ENCODE results near the gene MYOZ2. TPM values are rescaled to one million over a fixed set of nuclear protein-coding genes. Genes with fewer than 3 reads are reported as not detected.
A peak's percentile ranks its signal among the peaks of the same experiment; 100 is the strongest.
"Not testable (repeated sequence)": the region's sequence is repeated elsewhere in the genome, so short reads cannot be mapped to it uniquely, and the experiment has no call there.

MYOZ2 gene
- total RNA-seq, 1 experiment from 2014 or later: not detected

DNA sequence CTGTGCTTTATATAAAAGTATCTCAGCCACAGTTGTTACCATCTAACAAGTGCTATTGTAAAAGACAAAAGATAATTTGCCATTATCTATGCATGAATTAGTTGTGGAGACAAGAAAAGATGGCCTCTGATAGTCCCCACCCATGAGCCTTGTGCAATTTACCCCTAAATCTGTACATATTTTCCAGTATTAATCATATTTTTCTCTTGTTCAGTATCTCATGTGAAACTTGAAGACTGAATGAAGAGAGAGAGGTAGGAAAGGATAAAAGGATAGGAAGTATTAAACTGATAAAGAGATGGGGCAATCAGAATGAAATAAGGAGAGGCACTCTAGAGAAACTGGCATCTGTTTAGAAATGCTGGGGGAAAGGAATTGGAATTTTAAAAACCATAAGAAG, 3.7 kb downstream of the MYOZ2 start:
- Mint-ChIP-seq H3K27ac (ENCODE audit: low read depth, unreplicated experiment) (peak overlapping the region; percentile 27), H3K27me3 (ENCODE audit: insufficient read depth, unreplicated experiment) (no peaks in the 10 kb centered on the region), H3K4me1 (ENCODE audit: insufficient read depth, unreplicated experiment) (peaks cover 23% of the 10 kb centered on the region), H3K4me3 (ENCODE audit: unreplicated experiment) (no peak overlapping the region), H3K9me3 (ENCODE audit: unreplicated experiment) (no peaks in the 10 kb centered on the region), H3K36me3 (ENCODE audit: insufficient read depth, unreplicated experiment) (no peaks in the 10 kb centered on the region)
- CTCF ChIA-PET: no interaction called here
- intact Hi-C loops (cut with micrococcal nuclease): loop anchor here (1.0 kb wide), 1 partner anchor 63 kb away; no protein-coding TSS in a partner anchor
- TF ChIP-seq, protein P1, sequence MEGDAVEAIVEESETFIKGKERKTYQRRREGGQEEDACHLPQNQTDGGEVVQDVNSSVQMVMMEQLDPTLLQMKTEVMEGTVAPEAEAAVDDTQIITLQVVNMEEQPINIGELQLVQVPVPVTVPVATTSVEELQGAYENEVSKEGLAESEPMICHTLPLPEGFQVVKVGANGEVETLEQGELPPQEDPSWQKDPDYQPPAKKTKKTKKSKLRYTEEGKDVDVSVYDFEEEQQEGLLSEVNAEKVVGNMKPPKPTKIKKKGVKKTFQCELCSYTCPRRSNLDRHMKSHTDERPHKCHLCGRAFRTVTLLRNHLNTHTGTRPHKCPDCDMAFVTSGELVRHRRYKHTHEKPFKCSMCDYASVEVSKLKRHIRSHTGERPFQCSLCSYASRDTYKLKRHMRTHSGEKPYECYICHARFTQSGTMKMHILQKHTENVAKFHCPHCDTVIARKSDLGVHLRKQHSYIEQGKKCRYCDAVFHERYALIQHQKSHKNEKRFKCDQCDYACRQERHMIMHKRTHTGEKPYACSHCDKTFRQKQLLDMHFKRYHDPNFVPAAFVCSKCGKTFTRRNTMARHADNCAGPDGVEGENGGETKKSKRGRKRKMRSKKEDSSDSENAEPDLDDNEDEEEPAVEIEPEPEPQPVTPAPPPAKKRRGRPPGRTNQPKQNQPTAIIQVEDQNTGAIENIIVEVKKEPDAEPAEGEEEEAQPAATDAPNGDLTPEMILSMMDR (IDR thresholded peaks at IDR 0.05; ENCODE audit: unreplicated experiment): no peak
- no TSS peak for BruUV-seq (replicated peaks)
- peak; percentile 8 for DNase-seq (ENCODE audit: unreplicated experiment)
- POLR2A ChIA-PET: interaction anchor here (0.6 to 1.6 kb wide), 3 partner anchors 17 to 68 kb away, joined by 3 to 4 read pairs (median 4); no protein-coding TSS in a partner anchor

DNA sequence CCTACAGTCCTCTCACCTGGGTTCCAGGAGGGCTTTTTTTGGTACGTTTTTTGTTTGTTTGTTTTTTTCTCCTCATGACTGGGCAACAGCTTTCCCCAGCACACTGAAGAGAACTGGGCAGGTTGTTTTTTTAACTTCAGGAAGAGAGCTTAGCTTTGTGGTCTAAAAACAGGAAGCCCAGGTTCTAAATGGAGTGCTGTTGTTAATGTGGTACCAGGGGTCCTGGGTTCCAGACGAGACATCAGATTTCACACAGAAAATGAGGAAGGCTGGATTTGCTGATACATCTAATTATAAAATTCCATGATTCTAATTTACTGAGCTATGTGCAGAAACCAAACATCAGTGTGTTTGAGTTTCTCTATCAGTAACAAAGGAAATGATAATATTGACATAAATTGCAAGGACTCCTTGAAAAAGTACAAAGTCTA, 4.2 kb downstream of the MYOZ2 start:
- POLR2A ChIA-PET: interaction anchor here (0.6 to 1.6 kb wide), 3 partner anchors 16 to 69 kb away, joined by 3 to 4 read pairs (median 4); no protein-coding TSS in a partner anchor
- H3K27me3 Mint-ChIP-seq (ENCODE audit: insufficient read depth, unreplicated experiment): no peaks in the 10 kb centered on the region
- H3K4me3 Mint-ChIP-seq (ENCODE audit: unreplicated experiment): no peak overlapping the region
- TF ChIP-seq, protein P1 (IDR thresholded peaks at IDR 0.05; ENCODE audit: unreplicated experiment): no peak
- CTCF ChIA-PET: interaction anchor here (0.6 to 0.9 kb wide), 3 partner anchors 50 to 391 kb away, joined by 3 to 5 read pairs (median 3); no protein-coding TSS in a partner anchor
- no peaks in the 10 kb centered on the region for H3K9me3 Mint-ChIP-seq (ENCODE audit: unreplicated experiment)
- intact Hi-C loops (cut with micrococcal nuclease): loop anchor here (1.0 kb wide), 1 partner anchor 62 kb away; no protein-coding TSS in a partner anchor
- H3K27ac Mint-ChIP-seq (ENCODE audit: low read depth, unreplicated experiment): peak overlapping the region; percentile 27
- H3K36me3 Mint-ChIP-seq (ENCODE audit: insufficient read depth, unreplicated experiment): no peaks in the 10 kb centered on the region
- BruUV-seq (replicated peaks): no TSS peak
- H3K4me1 Mint-ChIP-seq (ENCODE audit: insufficient read depth, unreplicated experiment): peaks cover 23% of the 10 kb centered on the region
- DNase-seq (ENCODE audit: unreplicated experiment): no peak

GRCh38 chr4:119141283-119141682, 5.7 kb downstream of the MYOZ2 start:
- DNase-seq (ENCODE audit: unreplicated experiment); H3K27me3 Mint-ChIP-seq (ENCODE audit: insufficient read depth, unreplicated experiment); H3K27ac Mint-ChIP-seq (ENCODE audit: low read depth, unreplicated experiment); BruUV-seq (replicated peaks); intact Hi-C loops (cut with micrococcal nuclease); H3K9me3 Mint-ChIP-seq (ENCODE audit: unreplicated experiment); H3K36me3 Mint-ChIP-seq (ENCODE audit: insufficient read depth, unreplicated experiment); H3K4me3 Mint-ChIP-seq (ENCODE audit: unreplicated experiment): not testable (repeated sequence)
- POLR2A ChIA-PET: interaction anchor here (0.5 kb wide), 1 partner anchor 44 kb away, joined by 4 read pairs; no protein-coding TSS in a partner anchor
- H3K4me1 Mint-ChIP-seq (ENCODE audit: insufficient read depth, unreplicated experiment): peaks cover 10% of the 10 kb centered on the region
- CTCF ChIA-PET: interaction anchor here (1.0 kb wide), 1 partner anchor 11 kb away, joined by 5 read pairs; no protein-coding TSS in a partner anchor

DNA sequence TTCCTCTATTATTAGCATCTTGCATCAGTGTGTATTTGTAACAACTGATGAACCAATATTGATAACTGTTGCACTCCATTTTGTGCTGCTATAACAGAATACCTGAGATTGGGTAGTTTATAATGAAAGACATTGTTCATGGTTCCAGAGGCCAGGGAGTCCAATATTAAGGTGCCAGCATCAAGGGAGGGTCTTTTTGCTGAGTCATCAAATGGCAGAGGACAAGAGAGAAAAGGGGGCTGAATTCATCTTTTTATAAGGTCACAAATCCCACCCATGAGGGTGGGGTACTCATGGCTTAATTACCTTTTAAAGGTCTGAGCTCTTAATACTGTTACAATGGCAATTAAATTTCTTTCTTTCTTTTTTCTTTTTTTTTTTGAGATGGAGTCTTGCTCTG, 7.2 kb downstream of the MYOZ2 start:
- Mint-ChIP-seq H3K27ac (ENCODE audit: low read depth, unreplicated experiment) (no peak overlapping the region), H3K4me1 (ENCODE audit: insufficient read depth, unreplicated experiment) (peaks cover 10% of the 10 kb centered on the region), H3K4me3 (ENCODE audit: unreplicated experiment) (no peak overlapping the region), H3K36me3 (ENCODE audit: insufficient read depth, unreplicated experiment) (no peaks in the 10 kb centered on the region), H3K9me3 (ENCODE audit: unreplicated experiment) (no peaks in the 10 kb centered on the region), H3K27me3 (ENCODE audit: insufficient read depth, unreplicated experiment) (no peaks in the 10 kb centered on the region)
- POLR2A ChIA-PET: interaction anchor here (1.6 kb wide), 1 partner anchor 69 kb away, joined by 5 read pairs; no protein-coding TSS in a partner anchor
- CTCF ChIA-PET: interaction anchor here (1.1 kb wide), 1 partner anchor 101 kb away, joined by 4 read pairs; no protein-coding TSS in a partner anchor
- TF ChIP-seq, protein P1 (IDR thresholded peaks at IDR 0.05; ENCODE audit: unreplicated experiment): no peak
- DNase-seq (ENCODE audit: unreplicated experiment): no peak
- BruUV-seq (replicated peaks): no TSS peak
- intact Hi-C loops (cut with micrococcal nuclease): no loop called here

GRCh38 chr4:119143341-119143740, 7.7 kb downstream of the MYOZ2 start:
- H3K9me3 Mint-ChIP-seq (ENCODE audit: unreplicated experiment); H3K4me3 Mint-ChIP-seq (ENCODE audit: unreplicated experiment); intact Hi-C loops (cut with micrococcal nuclease); H3K36me3 Mint-ChIP-seq (ENCODE audit: insufficient read depth, unreplicated experiment); H3K27me3 Mint-ChIP-seq (ENCODE audit: insufficient read depth, unreplicated experiment); H3K27ac Mint-ChIP-seq (ENCODE audit: low read depth, unreplicated experiment); DNase-seq (ENCODE audit: unreplicated experiment); BruUV-seq (replicated peaks): not testable (repeated sequence)
- ChIA-PET CTCF (interaction anchor here (1.1 kb wide), 1 partner anchor 101 kb away, joined by 4 read pairs; no protein-coding TSS in a partner anchor), POLR2A (interaction anchor here (1.6 kb wide), 1 partner anchor 68 kb away, joined by 5 read pairs; no protein-coding TSS in a partner anchor)
- peaks cover 10% of the 10 kb centered on the region for H3K4me1 Mint-ChIP-seq (ENCODE audit: insufficient read depth, unreplicated experiment)

Data from MCF 10A (cell line).